Ovary (tissue), 3 donors: Measurements from ENCODE around the gene LSM2.

ENCODE experiments used
- EP300 ChIP-seq: sonication (generic); formaldehyde crosslinking; IDR thresholded peaks from one replicate; pipeline ENCODE4 v1.6.1; 2017; ENCODE audit warnings: antibody characterized with exemption
- TF ChIP-seq, protein P1 (sequence below), 3 donors: fragments of 450-650 bp in 2 of 3; fragments of 200-600 bp in 1 of 3; IDR thresholded peaks; one replicate each; pipeline versions ENCODE4 v1.5.1 to v1.8.0; 2016 to 2022; ENCODE audit warnings: antibody characterized with exemption in 3 of 3, mild to moderate bottlenecking in 1 of 3
- donor health status: DM: no; HTN: no; CAD: no.

GRCh38 chr6:31799781-31800180 lies 7.0 kb downstream of the LSM2 start:
- TF ChIP-seq EP300 = no peak
- TF ChIP-seq, protein P1, sequence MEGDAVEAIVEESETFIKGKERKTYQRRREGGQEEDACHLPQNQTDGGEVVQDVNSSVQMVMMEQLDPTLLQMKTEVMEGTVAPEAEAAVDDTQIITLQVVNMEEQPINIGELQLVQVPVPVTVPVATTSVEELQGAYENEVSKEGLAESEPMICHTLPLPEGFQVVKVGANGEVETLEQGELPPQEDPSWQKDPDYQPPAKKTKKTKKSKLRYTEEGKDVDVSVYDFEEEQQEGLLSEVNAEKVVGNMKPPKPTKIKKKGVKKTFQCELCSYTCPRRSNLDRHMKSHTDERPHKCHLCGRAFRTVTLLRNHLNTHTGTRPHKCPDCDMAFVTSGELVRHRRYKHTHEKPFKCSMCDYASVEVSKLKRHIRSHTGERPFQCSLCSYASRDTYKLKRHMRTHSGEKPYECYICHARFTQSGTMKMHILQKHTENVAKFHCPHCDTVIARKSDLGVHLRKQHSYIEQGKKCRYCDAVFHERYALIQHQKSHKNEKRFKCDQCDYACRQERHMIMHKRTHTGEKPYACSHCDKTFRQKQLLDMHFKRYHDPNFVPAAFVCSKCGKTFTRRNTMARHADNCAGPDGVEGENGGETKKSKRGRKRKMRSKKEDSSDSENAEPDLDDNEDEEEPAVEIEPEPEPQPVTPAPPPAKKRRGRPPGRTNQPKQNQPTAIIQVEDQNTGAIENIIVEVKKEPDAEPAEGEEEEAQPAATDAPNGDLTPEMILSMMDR (IDR thresholded peaks at IDR 0.05) = no peak
